Adipocyte (in vitro differentiated cells): ENCODE results near the gene BCORL1.
A peak's percentile ranks its signal among the peaks of the same experiment; 100 is the strongest.

Experiments
- DNase-seq: peaks from one replicate; pipeline ENCODE4 v3.0.0-alpha.2; 2015; ENCODE audit warnings: low read depth
- H3K27me3 ChIP-seq: replicated peaks from 2 replicates; pipeline ENCODE4 v1.7.0; 2013; ENCODE audit warnings: mild to moderate bottlenecking, low read length, moderate library complexity; ENCODE audit not compliant: control insufficient read depth, insufficient read depth
- H3K36me3 ChIP-seq: 2 replicates; pipeline ENCODE4 v1.7.0; 2013; ENCODE audit warnings: low read length, mild to moderate bottlenecking, moderate library complexity; ENCODE audit not compliant: control insufficient read depth, insufficient read depth, severe bottlenecking
- H3K4me1 ChIP-seq: 2 replicates; pipeline ENCODE4 v1.7.0; 2013; ENCODE audit warnings: mild to moderate bottlenecking, low read length, moderate library complexity; ENCODE audit not compliant: control insufficient read depth, insufficient read depth
- H3K4me3 ChIP-seq: 2 replicates; pipeline ENCODE4 v1.7.0; 2013; ENCODE audit warnings: mild to moderate bottlenecking, low read length, moderate library complexity
- H3K9ac ChIP-seq: 2 replicates; pipeline ENCODE4 v1.7.0; 2013; ENCODE audit warnings: mild to moderate bottlenecking, low read length, moderate library complexity
- H3K9me3 ChIP-seq: 2 replicates; pipeline ENCODE4 v1.7.0; 2013; ENCODE audit warnings: mild to moderate bottlenecking, low read length, moderate library complexity; ENCODE audit not compliant: control insufficient read depth

The BCORL1 gene

GRCh38 chrX:129953881-129954280, 28.6 kb upstream of the BCORL1 start:
- no peak for DNase-seq
- no peak overlapping the region for H3K9ac ChIP-seq
- no peaks in the 10 kb centered on the region for H3K9me3 ChIP-seq
- no peak overlapping the region for H3K4me3 ChIP-seq
- peaks cover 29% of the 10 kb centered on the region for H3K27me3 ChIP-seq
- no peaks in the 10 kb centered on the region for H3K4me1 ChIP-seq
- no peaks in the 10 kb centered on the region for H3K36me3 ChIP-seq

GRCh38 chrX:129954804-129955203, 27.6 kb upstream of the BCORL1 start:
- peaks cover 28% of the 10 kb centered on the region for H3K27me3 ChIP-seq
- no peak for DNase-seq

GRCh38 chrX:129955682-129956081, 26.8 kb upstream of the BCORL1 start:
- DNase-seq = no peak
- H3K9me3 ChIP-seq = no peaks in the 10 kb centered on the region
- no peaks in the 10 kb centered on the region for H3K36me3 ChIP-seq
- peaks cover 25% of the 10 kb centered on the region for H3K27me3 ChIP-seq
- H3K4me3 ChIP-seq = no peak overlapping the region
- no peaks in the 10 kb centered on the region for H3K4me1 ChIP-seq
- no peak overlapping the region for H3K9ac ChIP-seq

More at GRCh38 chrX:129954804-129955203, 27.6 kb upstream of the BCORL1 start:
- no peak overlapping the region for H3K9ac ChIP-seq
- H3K4me1 ChIP-seq = no peaks in the 10 kb centered on the region
- H3K36me3 ChIP-seq = no peaks in the 10 kb centered on the region
- no peaks in the 10 kb centered on the region for H3K9me3 ChIP-seq
- H3K4me3 ChIP-seq = no peak overlapping the region

- no peak overlapping the region for H3K4me3 ChIP-seq
- H3K9me3 ChIP-seq = no peaks in the 10 kb centered on the region
- H3K4me1 ChIP-seq = no peaks in the 10 kb centered on the region
- no peaks in the 10 kb centered on the region for H3K36me3 ChIP-seq
- no peak overlapping the region for H3K9ac ChIP-seq
- peaks cover 21% of the 10 kb centered on the region for H3K27me3 ChIP-seq
- no peak for DNase-seq
Measured at GRCh38 chrX:129956145-129956544, 26.3 kb upstream of the BCORL1 start.

GRCh38 chrX:129956765-129957164, 25.7 kb upstream of the BCORL1 start:
- peak overlapping the region; percentile 54 for H3K4me3 ChIP-seq

GRCh38 chrX:129957241-129958082, 25.0 kb upstream of the BCORL1 start:
- peak overlapping the region; percentile 69 for H3K9ac ChIP-seq
- DNase-seq = peak; percentile 45
- H3K4me1 ChIP-seq = no peaks in the 10 kb centered on the region
- H3K9me3 ChIP-seq = no peaks in the 10 kb centered on the region
- H3K27me3 ChIP-seq = peaks cover 24% of the 10 kb centered on the region
- H3K36me3 ChIP-seq = no peaks in the 10 kb centered on the region
- peak overlapping the region; percentile 68 for H3K4me3 ChIP-seq

More at GRCh38 chrX:129956765-129957164, 25.7 kb upstream of the BCORL1 start:
- H3K27me3 ChIP-seq = peaks cover 27% of the 10 kb centered on the region
- DNase-seq = no peak
- peak overlapping the region; percentile 56 for H3K9ac ChIP-seq
- no peaks in the 10 kb centered on the region for H3K9me3 ChIP-seq
- H3K36me3 ChIP-seq = no peaks in the 10 kb centered on the region
- H3K4me1 ChIP-seq = no peaks in the 10 kb centered on the region

- H3K9me3 ChIP-seq = no peaks in the 10 kb centered on the region
- no peak overlapping the region for H3K4me3 ChIP-seq
- no peaks in the 10 kb centered on the region for H3K36me3 ChIP-seq
Measured at GRCh38 chrX:129958083-129958465, 24.4 kb upstream of the BCORL1 start.

GRCh38 chrX:129958814-129959492, 23.5 kb upstream of the BCORL1 start:
- Histone ChIP-seq H3K9ac (no peak overlapping the region), H3K36me3 (no peaks in the 10 kb centered on the region), H3K27me3 (peaks cover 29% of the 10 kb centered on the region), H3K4me1 (no peaks in the 10 kb centered on the region), H3K4me3 (no peak overlapping the region), H3K9me3 (no peaks in the 10 kb centered on the region)
- DNase-seq = no peak

More at GRCh38 chrX:129958083-129958465, 24.4 kb upstream of the BCORL1 start:
- peaks cover 27% of the 10 kb centered on the region for H3K27me3 ChIP-seq
- no peak overlapping the region for H3K9ac ChIP-seq
- H3K4me1 ChIP-seq = no peaks in the 10 kb centered on the region
- no peak for DNase-seq

- Histone ChIP-seq H3K36me3 (no peaks in the 10 kb centered on the region), H3K4me1 (no peaks in the 10 kb centered on the region), H3K27me3 (peaks cover 29% of the 10 kb centered on the region), H3K9me3 (no peaks in the 10 kb centered on the region), H3K4me3 (no peak overlapping the region), H3K9ac (no peak overlapping the region)
- DNase-seq = peak; percentile 40
Measured at GRCh38 chrX:129959493-129959832, 23.0 kb upstream of the BCORL1 start.

- no peaks in the 10 kb centered on the region for H3K9me3 ChIP-seq
- no peak overlapping the region for H3K9ac ChIP-seq
- H3K36me3 ChIP-seq = no peaks in the 10 kb centered on the region
- no peaks in the 10 kb centered on the region for H3K4me1 ChIP-seq
- H3K4me3 ChIP-seq = no peak overlapping the region
- no peak for DNase-seq
- H3K27me3 ChIP-seq = peaks cover 28% of the 10 kb centered on the region
Measured at GRCh38 chrX:129961180-129962083, 21.0 kb upstream of the BCORL1 start.

- DNase-seq = no peak
- Histone ChIP-seq H3K9ac (no peak overlapping the region), H3K4me3 (no peak overlapping the region), H3K9me3 (no peaks in the 10 kb centered on the region), H3K36me3 (no peaks in the 10 kb centered on the region), H3K4me1 (no peaks in the 10 kb centered on the region), H3K27me3 (peaks cover 28% of the 10 kb centered on the region)
Measured at GRCh38 chrX:129963729-129964128, 18.7 kb upstream of the BCORL1 start.
